HG03558 (cell line): ENCODE data around the gene COL6A2.

Source experiments
- ATAC-seq: cut with Tn5 transposase; IDR thresholded peaks from one replicate; pipeline ENCODE4 v1.9.1; 2021; ENCODE audit warnings: moderate number of reproducible peaks; ENCODE audit not compliant: unreplicated experiment; ENCODE audit errors: extremely low read depth

Gene COL6A2

DNA sequence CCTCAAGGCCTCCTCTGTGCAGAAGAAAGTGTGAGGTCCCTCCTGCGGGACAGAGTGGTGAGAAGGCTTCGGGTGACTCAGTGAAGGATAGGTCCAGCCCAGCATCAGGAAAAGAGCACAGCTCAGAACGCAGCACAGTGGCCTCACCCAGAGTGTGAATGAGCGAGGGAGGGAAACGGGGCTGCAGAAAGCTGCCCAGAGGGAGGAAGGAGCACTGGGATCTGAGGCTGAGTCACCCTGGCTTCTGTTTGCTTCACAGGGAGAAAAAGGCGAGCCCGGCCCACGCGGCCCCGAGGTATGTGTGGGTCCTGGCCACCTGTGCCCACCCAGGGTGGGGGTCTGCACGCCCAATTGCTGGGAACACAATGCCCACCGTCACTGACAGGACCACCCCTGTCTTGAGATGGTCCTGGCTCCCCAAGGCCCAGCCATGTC is 24.3 kb downstream of the COL6A2 start:
- ATAC-seq: no peak

DNA sequence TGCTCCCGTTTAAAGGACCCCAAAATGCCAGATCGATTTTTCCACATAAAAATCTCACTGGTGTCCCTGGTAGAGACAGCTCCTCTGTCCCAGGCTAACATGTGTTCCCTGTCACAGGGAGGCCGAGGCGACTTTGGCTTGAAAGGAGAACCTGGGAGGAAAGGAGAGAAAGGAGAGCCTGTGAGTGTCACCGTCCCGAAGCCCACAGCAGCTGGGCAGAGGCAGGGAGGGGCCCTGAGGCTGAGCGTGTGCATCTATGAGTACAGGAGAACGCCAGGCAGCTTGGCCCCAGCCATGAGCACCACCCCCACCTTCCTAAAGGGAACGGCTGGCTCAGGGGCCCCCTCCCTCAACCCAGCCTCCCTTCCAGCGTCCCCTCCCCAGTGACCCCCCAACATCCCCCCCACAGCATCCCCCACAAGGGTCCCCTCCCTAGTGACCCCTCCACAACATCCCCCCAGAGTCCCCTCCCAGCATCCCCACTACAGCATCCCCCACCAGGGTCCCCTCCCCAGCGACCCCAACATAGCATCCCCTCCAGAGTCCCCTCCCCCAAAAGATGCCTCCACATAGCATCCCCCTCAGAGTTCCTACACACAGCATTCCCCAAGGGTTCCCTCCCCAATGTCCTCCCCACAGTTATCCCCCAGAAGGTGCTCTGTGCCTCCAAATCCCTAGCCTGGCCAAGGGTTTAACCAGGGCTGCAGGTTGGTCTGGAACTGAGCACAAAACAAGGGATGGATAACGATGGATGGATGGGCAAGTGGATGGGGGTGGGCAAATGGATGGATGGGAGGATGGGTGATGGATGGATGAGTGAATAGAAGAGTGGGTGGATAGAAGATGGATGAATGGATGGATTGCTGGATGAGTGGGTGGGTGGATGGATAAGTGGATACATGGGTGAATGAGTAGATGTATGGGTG is 25.1 kb downstream of the COL6A2 start:
- ATAC-seq: no peak

DNA sequence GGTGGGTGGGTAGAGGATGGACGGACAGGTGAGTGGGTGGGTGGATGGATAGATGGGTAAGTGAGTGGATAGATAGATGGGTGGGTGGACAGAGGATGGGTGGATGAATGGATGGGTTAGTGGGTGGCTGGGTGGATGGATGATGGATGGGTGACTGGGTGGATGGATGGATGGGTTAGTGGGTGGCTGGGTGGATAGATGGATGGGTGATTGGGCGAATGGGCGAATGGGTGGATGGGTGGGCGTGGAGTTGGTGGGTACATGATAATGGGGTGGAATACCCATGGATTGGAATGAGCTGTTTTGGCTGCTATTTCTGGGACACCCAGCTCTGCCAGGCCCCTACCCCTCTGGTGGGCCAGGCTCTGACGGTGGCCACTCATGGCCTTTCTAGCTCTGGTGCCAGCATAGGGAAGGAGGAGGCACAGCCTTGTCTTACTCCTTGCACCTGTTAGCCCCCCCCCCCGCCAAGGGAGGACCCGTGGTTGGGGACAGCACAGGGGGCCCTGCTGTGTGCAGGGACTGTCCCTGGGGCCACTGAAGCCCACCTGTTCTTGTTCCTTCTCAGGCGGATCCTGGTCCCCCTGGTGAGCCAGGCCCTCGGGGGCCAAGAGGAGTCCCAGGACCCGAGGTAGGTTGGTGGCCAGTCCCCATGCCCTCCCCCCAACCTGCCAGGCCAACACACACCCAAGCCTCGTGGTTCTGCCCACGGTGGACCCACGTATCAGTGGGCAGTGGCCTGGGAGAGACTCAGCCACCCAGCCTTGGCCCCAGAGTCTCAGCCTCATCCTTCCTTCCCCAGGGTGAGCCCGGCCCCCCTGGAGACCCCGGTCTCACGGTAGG is 26.4 kb downstream of the COL6A2 start:
- no peak for ATAC-seq

DNA sequence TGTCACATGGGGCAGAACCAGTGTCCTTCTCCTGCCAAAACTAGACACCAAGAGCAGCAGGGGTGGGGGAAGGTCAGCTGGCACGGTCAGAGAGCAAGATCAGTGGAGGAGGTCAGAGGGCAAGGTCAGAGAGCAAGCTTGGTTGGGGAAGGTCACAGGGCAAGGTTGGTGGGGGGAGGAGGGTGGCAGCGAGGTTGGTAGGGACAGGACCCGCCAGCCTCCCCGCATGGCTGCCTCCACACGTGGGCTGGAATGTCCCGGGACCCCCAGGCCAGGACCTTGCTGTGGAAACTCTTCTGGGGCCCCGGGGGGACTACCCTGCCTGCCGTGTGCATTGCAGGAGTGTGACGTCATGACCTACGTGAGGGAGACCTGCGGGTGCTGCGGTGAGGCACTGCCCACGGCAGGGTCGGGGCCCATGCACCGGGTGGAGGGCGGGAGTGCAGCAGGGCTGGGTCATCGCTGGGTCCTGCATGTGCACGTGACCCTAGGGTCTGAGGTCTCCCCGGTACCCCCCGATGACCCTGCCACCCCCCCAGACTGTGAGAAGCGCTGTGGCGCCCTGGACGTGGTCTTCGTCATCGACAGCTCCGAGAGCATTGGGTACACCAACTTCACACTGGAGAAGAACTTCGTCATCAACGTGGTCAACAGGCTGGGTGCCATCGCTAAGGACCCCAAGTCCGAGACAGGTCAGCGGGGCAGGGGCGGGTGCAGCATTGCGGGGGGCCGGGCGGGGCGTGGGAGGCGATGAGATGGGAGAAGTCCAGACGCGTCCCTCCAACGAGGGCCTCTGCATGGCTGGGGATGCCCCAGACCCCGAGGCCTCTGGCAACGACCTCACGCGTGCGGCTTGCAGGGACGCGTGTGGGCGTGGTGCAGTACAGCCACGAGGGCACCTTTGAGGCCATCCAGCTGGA is 27.3 kb downstream of the COL6A2 start:
- ATAC-seq: no peak

DNA sequence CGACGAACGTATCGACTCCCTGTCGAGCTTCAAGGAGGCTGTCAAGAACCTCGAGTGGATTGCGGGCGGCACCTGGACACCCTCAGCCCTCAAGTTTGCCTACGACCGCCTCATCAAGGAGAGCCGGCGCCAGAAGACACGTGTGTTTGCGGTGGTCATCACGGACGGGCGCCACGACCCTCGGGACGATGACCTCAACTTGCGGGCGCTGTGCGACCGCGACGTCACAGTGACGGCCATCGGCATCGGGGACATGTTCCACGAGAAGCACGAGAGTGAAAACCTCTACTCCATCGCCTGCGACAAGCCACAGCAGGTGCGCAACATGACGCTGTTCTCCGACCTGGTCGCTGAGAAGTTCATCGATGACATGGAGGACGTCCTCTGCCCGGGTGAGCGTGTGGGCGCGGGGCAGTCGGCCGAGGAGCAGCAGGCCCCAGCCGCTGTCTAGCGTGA is 28.0 kb downstream of the COL6A2 start:
- ATAC-seq: no peak

DNA sequence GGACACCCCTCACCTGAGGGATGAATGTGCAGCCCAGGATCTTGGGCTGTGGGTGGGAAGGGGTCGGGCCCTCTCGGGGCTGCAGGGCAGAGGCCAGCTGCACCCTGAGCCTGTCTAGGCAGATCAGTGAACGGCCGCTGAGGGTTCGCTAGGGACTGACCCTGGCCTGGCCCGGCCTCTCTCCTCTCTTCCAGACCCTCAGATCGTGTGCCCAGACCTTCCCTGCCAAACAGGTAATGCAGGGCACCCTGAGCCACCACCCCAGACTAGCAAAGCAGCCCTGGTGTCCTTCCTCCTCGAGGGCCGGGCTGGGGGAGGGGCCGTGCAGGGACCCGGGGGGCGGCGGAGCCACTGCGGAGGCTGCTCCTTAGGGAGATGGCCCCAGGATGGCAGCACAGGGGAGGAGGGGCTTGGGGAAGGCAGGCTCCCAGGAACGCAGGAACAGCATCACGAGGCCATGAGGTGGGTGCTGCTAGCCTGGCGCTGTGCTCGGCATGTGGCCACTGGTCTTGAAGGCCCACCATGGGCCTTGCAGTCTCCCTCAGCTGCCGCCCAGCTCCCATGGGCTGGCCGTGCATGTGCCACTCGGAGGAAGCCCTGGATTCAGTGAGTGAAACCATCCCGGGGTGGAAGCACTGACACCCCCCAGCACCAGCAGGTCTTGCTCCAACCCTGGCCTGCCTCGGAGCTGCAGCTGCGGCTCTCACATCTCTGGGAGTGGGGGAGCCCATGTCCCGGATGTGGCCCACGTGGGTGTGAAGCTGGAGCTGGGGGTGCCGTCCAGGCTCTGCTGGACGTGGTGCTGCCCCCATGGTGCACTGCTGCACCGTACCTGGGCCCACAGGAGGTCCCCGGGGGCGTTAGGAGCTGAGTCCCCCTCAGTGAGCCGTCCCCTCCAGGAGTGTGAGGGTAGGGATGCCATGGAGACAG is 28.7 kb downstream of the COL6A2 start:
- ATAC-seq: no peak

DNA sequence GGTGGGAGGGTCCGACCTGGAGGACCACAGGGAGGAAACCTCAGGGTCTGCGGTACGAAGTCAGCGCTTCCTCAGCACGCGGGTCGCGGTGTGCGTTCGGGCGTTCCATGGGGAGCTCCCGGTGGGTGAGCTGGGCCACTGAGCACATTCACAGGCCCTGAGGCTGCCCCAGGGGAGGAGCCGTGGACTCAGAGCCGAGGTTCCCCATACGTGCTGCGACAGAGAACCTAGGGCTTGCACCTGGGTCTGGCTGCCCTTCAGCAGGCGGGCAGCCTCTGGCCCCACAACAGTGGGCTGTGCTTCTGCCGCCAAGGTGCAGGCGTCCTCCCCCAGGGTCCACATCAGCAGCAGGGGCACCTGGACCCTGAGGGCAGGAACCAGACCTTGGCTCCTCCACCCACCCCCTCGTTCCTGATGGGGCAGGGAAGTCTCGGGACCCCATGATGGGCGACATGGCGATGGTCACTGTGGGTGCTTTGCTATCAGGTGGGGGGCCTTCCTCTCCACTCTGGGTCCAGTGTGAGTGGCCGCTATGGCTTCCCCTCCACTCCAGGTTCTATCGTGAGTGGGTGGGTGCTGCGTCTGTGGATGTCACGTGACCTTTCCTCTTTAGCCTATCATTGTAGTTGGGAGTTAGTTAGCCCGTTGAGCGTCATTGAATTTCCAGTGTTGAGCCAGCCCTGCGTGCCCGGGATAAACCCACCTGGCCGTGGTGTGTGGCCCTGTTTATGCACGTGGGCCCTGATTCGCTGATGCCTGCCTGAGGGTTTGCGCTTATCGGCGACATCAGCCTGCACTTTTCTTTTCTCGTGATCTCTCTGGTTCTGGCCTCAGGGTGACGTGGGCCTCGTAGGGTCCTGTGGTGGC is 29.6 kb downstream of the COL6A2 start:
- no peak for ATAC-seq

DNA sequence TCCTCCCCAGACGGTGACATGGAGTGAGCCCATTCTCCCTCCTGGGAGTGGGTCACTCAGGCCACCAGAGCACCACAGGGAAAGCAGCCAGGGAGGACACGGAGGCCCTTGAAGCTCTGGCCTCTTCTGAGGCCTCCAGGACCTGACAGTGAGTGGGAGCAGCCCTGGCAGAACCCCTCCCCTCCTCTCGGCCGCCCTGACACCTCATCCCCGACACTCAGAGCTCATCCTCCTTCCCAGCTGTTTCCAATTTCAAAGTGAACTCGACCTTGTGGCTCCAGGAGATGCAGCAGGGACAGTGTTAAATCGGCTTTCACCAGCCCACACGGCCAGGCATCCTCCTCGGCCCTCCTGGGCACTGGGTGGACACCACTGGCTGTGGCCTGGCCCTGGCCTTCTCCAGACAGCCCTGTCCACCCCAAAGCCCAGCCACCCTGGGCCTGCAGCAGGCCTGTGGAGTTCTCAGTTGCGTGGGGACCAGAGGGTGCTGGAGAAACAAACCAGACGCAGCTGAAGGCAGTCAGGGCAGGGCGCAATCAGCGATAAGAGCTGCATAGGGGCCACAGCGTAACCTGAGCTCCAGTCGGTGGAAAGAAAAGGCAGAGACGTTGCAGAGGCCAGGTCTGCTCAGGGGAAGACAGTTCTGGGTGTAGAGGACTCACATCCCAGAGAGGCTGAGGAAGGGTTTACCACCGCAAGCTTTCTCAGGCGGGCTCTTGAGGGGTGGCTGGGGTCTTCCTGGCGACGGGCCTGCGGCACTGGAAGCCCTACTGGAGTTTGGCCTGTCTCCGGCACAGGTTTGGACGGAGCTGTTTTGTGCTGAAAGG is 30.4 kb downstream of the COL6A2 start:
- ATAC-seq: no peak

DNA sequence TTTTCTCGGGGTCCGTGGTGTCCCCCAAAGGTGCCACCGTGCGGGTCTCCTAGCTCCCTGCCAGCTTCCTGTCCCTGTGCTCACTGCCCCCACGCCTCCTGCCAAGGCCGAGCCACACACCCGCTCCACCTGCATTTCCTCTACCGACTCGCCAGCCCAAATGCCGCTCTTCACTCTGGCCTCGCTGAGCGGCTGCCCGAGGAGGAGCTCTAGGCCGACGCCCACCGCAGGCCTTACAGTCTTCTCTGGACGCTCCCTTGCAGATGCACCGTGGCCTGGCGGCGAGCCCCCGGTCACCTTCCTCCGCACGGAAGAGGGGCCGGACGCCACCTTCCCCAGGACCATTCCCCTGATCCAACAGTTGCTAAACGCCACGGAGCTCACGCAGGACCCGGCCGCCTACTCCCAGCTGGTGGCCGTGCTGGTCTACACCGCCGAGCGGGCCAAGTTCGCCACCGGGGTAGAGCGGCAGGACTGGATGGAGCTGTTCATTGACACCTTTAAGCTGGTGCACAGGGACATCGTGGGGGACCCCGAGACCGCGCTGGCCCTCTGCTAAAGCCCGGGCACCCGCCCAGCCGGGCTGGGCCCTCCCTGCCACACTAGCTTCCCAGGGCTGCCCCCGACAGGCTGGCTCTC is 31.1 kb downstream of the COL6A2 start:
- no peak for ATAC-seq

DNA sequence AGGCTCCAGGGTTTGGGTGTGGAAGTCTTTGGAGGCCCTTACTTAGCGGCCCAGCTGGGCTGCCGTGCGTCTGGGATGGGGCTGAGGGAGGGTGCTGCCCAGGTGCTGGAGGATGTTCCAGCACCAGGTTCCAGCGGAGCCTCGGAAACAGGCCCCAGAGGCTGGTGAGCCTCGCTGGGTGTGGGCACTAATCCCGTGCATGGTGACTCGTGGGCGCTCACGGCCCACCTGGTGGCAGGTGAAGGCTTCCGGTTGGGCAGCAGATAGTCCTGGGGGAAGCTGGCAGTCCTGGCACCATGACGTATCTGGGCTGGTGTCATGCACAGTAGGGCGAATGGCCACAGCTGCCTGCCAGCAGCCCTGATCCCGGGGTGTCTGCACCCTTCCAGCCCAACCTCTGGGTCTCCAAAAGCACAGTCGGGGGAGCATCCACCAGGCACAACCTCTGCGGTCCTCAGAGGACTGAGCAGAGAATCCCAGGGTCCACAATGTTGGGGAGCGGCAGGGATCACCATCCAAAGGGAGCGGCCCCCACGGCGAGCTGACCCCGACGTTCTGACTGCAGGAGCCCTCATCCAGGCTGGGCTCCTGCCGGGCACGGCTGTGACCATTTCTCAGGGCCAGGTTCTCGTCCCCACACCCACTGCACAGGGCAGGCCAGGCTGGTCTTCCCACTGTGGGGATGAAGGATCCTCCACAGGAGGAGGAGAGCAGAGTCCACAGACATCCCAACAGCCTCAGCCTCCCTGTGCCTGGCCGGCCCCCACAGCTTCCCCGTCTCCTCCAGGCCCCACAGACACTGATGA is 32.1 kb downstream of the COL6A2 start:
- no peak for ATAC-seq

DNA sequence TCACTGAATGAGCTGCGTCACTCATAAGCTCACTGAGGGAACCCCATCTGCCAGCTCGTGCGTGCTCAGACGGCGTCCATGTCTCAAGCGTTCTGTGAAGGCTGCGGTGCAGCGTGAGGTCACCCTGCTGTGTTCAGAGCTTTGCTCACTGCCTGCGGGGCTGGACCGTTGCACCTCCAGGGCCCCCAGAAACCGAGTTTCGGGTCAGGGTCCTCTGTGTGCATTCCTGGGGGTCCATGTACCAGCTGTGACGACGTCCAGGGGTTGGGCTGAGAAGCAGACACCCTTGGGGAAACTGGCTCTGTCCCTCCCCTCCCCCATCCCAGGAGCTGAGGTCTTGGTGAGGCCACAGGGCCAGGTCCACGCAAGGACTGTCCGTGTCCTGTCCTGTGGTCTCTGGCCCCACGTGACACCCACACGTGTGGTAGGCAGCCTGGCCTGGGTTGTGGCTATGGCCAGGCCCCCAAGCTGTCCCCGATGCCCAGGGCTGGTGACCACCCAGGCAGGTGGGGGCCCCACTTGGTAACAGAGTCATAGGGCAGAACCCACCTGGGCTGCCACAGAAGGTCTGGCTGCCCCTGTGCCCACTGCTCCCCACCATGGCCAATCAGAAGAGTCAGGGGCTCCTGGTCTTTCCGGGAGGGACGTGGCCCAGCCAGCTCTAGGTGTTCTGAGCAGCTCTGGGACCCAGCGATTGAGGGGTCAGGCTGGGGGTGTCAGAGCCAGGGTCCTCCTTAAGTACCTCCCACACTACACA is 33.1 kb downstream of the COL6A2 start:
- ATAC-seq: no peak

DNA sequence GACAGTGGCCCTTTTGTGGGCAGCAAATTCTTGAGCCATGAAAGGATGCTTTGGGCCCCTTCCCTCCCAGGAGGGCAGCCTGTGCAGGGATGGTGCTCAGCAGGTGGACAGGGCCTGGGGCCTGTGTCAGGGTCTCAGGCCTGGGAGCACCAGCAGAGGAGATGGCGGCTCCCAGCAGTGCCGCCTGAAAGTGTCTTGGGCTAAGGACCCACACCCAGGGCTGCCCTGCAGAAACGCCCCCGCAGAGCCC is 33.6 kb downstream of the COL6A2 start:
- ATAC-seq: no peak

DNA sequence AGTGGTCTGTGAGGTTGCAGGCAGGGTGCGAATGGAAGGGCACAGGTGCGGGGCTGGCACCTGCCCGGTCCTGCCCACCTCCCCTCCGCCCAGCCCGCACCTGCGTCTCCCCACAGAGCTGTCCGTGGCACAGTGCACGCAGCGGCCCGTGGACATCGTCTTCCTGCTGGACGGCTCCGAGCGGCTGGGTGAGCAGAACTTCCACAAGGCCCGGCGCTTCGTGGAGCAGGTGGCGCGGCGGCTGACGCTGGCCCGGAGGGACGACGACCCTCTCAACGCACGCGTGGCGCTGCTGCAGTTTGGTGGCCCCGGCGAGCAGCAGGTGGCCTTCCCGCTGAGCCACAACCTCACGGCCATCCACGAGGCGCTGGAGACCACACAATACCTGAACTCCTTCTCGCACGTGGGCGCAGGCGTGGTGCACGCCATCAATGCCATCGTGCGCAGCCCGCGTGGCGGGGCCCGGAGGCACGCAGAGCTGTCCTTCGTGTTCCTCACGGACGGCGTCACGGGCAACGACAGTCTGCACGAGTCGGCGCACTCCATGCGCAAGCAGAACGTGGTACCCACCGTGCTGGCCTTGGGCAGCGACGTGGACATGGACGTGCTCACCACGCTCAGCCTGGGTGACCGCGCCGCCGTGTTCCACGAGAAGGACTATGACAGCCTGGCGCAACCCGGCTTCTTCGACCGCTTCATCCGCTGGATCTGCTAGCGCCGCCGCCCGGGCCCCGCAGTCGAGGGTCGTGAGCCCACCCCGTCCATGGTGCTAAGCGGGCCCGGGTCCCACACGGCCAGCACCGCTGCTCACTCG is 34.1 kb downstream of the COL6A2 start:
- ATAC-seq: no peak

DNA sequence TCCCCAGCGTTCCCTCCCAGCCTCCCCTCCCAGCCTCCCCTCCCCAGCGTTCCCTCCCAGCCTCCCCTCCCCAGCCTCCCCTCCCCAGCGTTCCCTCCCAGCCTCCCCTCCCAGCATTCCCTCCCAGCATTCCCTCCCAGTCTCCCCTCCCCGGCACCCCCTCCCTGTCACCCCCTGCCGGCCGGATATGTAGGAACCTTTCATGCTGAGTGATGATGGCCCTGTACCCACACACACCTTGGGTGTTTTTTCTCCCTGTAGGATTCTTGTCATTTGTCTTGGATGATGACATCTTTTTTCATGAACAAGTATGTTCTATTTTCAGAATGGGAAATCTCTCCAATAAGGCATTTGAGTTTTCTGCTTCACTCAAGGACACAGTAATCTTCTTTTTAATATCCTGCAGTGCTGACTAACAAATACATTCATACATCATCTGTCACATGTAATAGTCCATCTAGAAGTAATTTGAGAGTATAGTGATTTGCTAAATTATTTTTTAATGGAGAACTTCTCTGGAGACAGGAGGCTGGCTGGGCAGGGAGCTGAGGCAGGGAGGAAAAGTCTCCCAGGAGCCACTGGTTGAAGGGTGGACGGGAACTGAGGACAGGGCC is 38.0 kb downstream of the COL6A2 start:
- ATAC-seq: no peak
